B cell (primary cell): ENCODE results near the gene EML6. TPM values are rescaled to one million over a fixed set of nuclear protein-coding genes. Genes with fewer than 3 reads are reported as not detected.
A peak's percentile ranks its signal among the peaks of the same experiment; 100 is the strongest.

Source experiments
- ATAC-seq: fragments of 200-7000 bp; cut with Tn5 transposase; one replicate; pipeline ENCODE4 v1.10.0; 2021; ENCODE audit warnings: low read depth, mild to moderate bottlenecking, moderate number of reproducible peaks, moderate library complexity
- CTCF ChIA-PET: fragments of 350-600 bp; sonication (Branson Sonifier 250); formaldehyde crosslinking; loops from one replicate; lab custom pipeline; 2021; ENCODE audit warnings: antibody characterized with exemption, inconsistent platforms; lab: Charles Lee
- POLR2A ChIA-PET: fragments of 350-600 bp; sonication (Branson Sonifier 250); formaldehyde crosslinking; loops from one replicate; lab custom pipeline; 2021; ENCODE audit warnings: antibody characterized with exemption; lab: Charles Lee
- DNase-seq: peaks from one replicate; pipeline ENCODE4 v3.0.0; 2013
- H2AFZ ChIP-seq: 2 replicates; pipeline ENCODE4 v1.6.1; 2012; ENCODE audit warnings: mild to moderate bottlenecking, low read depth, low read length; ENCODE audit not compliant: insufficient read depth, poor library complexity, severe bottlenecking
- H3K27ac ChIP-seq, 2 donors: 1 replicate in 1 of 2; 2 replicates in 1 of 2; pipeline ENCODE4 v1.5.1; 2012 to 2013; ENCODE audit warnings: low read length in 2 of 2, mild to moderate bottlenecking in 2 of 2, moderate library complexity in 1 of 2
- H3K27me3 ChIP-seq, 4 experiments: fragments of 200-600 bp in 1 of 4; sonication (generic) in 1 of 4; replicated peaks in 1 of 4; 1 replicate in 2 of 4; 2 replicates in 2 of 4; pipeline versions ENCODE4 v1.6.1 to v1.7.0; 2013 to 2016; ENCODE audit warnings: low read length in 3 of 4, mild to moderate bottlenecking in 2 of 4, mixed read lengths in 1 of 4, moderate library complexity in 1 of 4; ENCODE audit not compliant: insufficient read depth in 4 of 4, control insufficient read depth in 3 of 4; ENCODE audit errors: control extremely low read depth in 1 of 4
- H3K36me3 ChIP-seq, 2 experiments: replicated peaks in 1 of 2; 1 replicate in 1 of 2; 2 replicates in 1 of 2; pipeline versions ENCODE4 v1.6.1 to v1.7.1; 2013; ENCODE audit warnings: low read length in 1 of 2; ENCODE audit not compliant: insufficient read depth in 2 of 2, control insufficient read depth in 1 of 2; ENCODE audit errors: control extremely low read depth in 1 of 2, extremely low read depth in 1 of 2
- H3K4me1 ChIP-seq, 2 donors: fragments of 200-600 bp in 1 of 2; sonication (generic) in 1 of 2; 1 replicate in 1 of 2; 2 replicates in 1 of 2; pipeline versions ENCODE4 v1.5.1 to v1.6.1; 2013 to 2017; ENCODE audit warnings: low read length in 2 of 2; ENCODE audit not compliant: control insufficient read depth in 2 of 2, insufficient read depth in 2 of 2
- H3K4me2 ChIP-seq: replicated peaks from 2 replicates; pipeline ENCODE3; 2012; ENCODE audit warnings: mild to moderate bottlenecking, low read depth, low read length; ENCODE audit not compliant: poor library complexity, severe bottlenecking
- H3K4me3 ChIP-seq, 5 experiments: fragments of 200-600 bp in 1 of 5; sonication (generic) in 1 of 5; 1 replicate in 3 of 5; 2 replicates in 2 of 5; pipeline versions ENCODE4 v1.5.1 to v1.7.0; 2011 to 2016; ENCODE audit warnings: low read length in 4 of 5, mild to moderate bottlenecking in 4 of 5, low read depth in 2 of 5, control low read depth in 1 of 5, moderate library complexity in 1 of 5; ENCODE audit not compliant: insufficient read depth in 1 of 5; ENCODE audit errors: control extremely low read depth in 1 of 5, extremely low read depth in 1 of 5
- H3K79me2 ChIP-seq: fragments of 200-600 bp; sonication (generic); one replicate; pipeline ENCODE4 v1.6.0; 2016; ENCODE audit warnings: low read length; ENCODE audit not compliant: control insufficient read depth, insufficient read depth
- H3K9ac ChIP-seq: fragments of 200-600 bp; sonication (generic); 2 replicates; pipeline ENCODE4 v1.6.1; 2017; ENCODE audit warnings: mild to moderate bottlenecking, low read length, moderate library complexity
- H3K9me3 ChIP-seq, 3 donors: one replicate each; pipeline versions ENCODE4 v1.6.1 to v1.7.1; 2013; ENCODE audit warnings: low read length in 2 of 3; ENCODE audit not compliant: control insufficient read depth in 2 of 3, insufficient read depth in 1 of 3; ENCODE audit errors: control extremely low read depth in 1 of 3
- H4K20me1 ChIP-seq: 2 replicates; pipeline ENCODE4 v1.6.0; 2012; ENCODE audit warnings: mild to moderate bottlenecking, low read length; ENCODE audit not compliant: insufficient read depth, control insufficient read depth, poor library complexity, severe bottlenecking
- H3K27ac Mint-ChIP-seq: one replicate; pipeline ENCODE4 v1.8.0; 2021; ENCODE audit warnings: mixed read lengths
- H3K27me3 Mint-ChIP-seq: one replicate; pipeline ENCODE4 v1.8.0; 2021; ENCODE audit warnings: mixed read lengths
- H3K4me1 Mint-ChIP-seq: one replicate; pipeline ENCODE4 v1.8.0; 2021; ENCODE audit warnings: mixed read lengths
- H3K4me3 Mint-ChIP-seq: one replicate; pipeline ENCODE4 v1.8.0; 2021; ENCODE audit warnings: mixed read lengths
- H3K9me3 Mint-ChIP-seq: one replicate; pipeline ENCODE4 v1.8.0; 2022; ENCODE audit warnings: mixed read lengths; ENCODE audit not compliant: insufficient read depth
- CTCF ChIP-seq: fragments of 200-600 bp; IDR thresholded peaks from one replicate; pipeline ENCODE4 v1.8.0; 2022; ENCODE audit warnings: antibody characterized with exemption, mild to moderate bottlenecking
- EZH2 ChIP-seq: IDR thresholded peaks from 2 replicates; pipeline ENCODE4 v1.6.1; 2012; ENCODE audit warnings: borderline replicate concordance, low read depth, mild to moderate bottlenecking, moderate library complexity, low read length; ENCODE audit not compliant: insufficient read depth, poor library complexity, severe bottlenecking
- WGBS: methylation state at CpG from one replicate; pipeline ENCODE4 v1.1.5; 2013; ENCODE audit warnings: missing lambda C conversion rate; ENCODE audit not compliant: insufficient coverage; 5-methylcytosine and 5-hydroxymethylcytosine counted together
- intact Hi-C: fragments of 100-400 bp; cut with micrococcal nuclease; formaldehyde crosslinking; loops from one replicate; pipeline ENCODE4 v1.10.0; 2022
- polyA plus RNA-seq: library from polyadenylated mRNA; depleted of rRNA; stranded (reverse); fragments of >200 nt; gene quantifications from 2 replicates; pipeline ENCODE4 v1.2.3, GENCODE V29; 2012
- total RNA-seq, 2 donors: library from RNA; stranded (reverse); fragments of 120-200 nt in 1 of 2; gene quantifications; 1 replicate in 1 of 2; 2 replicates in 1 of 2; pipeline versions ENCODE4 v1.2.3 to v1.2.4, GENCODE V29; 2013 to 2022

Gene EML6
- total and polyA plus RNA-seq, 2 donors (not counting 1 experiment from before 2014, with no cell fraction given), result 42.5 to 53.7 TPM

GRCh38 chr2:55018619-55019018, 295.2 kb downstream of the EML6 start:
- H4K20me1 ChIP-seq, result peaks cover 7% of the 10 kb centered on the region
- no CpG with 5 or more reads among the region's 1 CpG for whole genome bisulfite sequencing

More at GRCh38 chr2:55018619-55019018, 295.2 kb downstream of the EML6 start:
- ChIA-PET CTCF (interaction anchor here (0.7 to 14.5 kb wide), 4 partner anchors 9 to 148 kb away, joined by 3 to 190 read pairs (median 4); partner anchors contain the start of gene RTN4), POLR2A (interaction anchor here (0.6 kb wide), 1 partner anchor 33 kb away, joined by 3 read pairs; no protein-coding TSS in a partner anchor)
- Mint-ChIP-seq H3K27me3 (no peaks in the 10 kb centered on the region), H3K4me3 (no peak overlapping the region), H3K27ac (no peak overlapping the region), H3K9me3 (no peaks in the 10 kb centered on the region), H3K4me1 (peaks cover 39% of the 10 kb centered on the region)
- H3K4me2 ChIP-seq, result no peak overlapping the region
- no peak for TF ChIP-seq CTCF
- no peak for TF ChIP-seq EZH2
- no peak overlapping the region for H3K9ac ChIP-seq
- H2AFZ ChIP-seq, result no peak overlapping the region
- peaks cover 94% of the 10 kb centered on the region for H3K79me2 ChIP-seq
- peaks cover 14 to 33% of the 10 kb centered on the region in 2 donors for H3K4me1 ChIP-seq
- H3K4me3 ChIP-seq, result no peak overlapping the region
- H3K36me3 ChIP-seq, result peaks cover 0 to 3% of the 10 kb centered on the region in 2 experiments
- peak overlapping the region in 1 of 2 donors; percentile 68 for H3K27ac ChIP-seq
- H3K9me3 ChIP-seq, result no peaks in the 10 kb centered on the region
- DNase-seq (no peak), ATAC-seq (no peak)
- intact Hi-C loops, result loop anchor here (2.0 kb wide), 1 partner anchor 30 kb away; no protein-coding TSS in a partner anchor
- H3K27me3 ChIP-seq, result no peaks in the 10 kb centered on the region
